GM19467 (cell line): ENCODE measurements around the gene DGCR8.

Experiments
- ATAC-seq: cut with Tn5 transposase; IDR thresholded peaks from one replicate; pipeline ENCODE4 v1.9.1; 2021; ENCODE audit warnings: mild to moderate bottlenecking, moderate library complexity; ENCODE audit not compliant: unreplicated experiment

The DGCR8 gene

GRCh38 chr22:20121856-20122415 is 41.9 kb downstream of the DGCR8 start:
- ATAC-seq: no peak

- ATAC-seq: no peak
Measured at GRCh38 chr22:20123366-20124082, 43.5 kb downstream of the DGCR8 start.

- ATAC-seq: no peak
Measured at GRCh38 chr22:20124083-20124787, 44.2 kb downstream of the DGCR8 start.

- no peak for ATAC-seq
Measured at GRCh38 chr22:20125201-20126174, 45.4 kb downstream of the DGCR8 start.

GRCh38 chr22:20126284-20127029 is 46.4 kb downstream of the DGCR8 start:
- ATAC-seq: no peak

- no peak for ATAC-seq
Measured at GRCh38 chr22:20127318-20127868, 47.4 kb downstream of the DGCR8 start.

- ATAC-seq: no peak
Measured at GRCh38 chr22:20127869-20128618, 48.0 kb downstream of the DGCR8 start.

- no peak for ATAC-seq
Measured at GRCh38 chr22:20128619-20128901, 48.5 kb downstream of the DGCR8 start.

- no peak for ATAC-seq
Measured at GRCh38 chr22:20128902-20129746, 49.1 kb downstream of the DGCR8 start.

GRCh38 chr22:20129747-20130014 is 49.6 kb downstream of the DGCR8 start:
- ATAC-seq: no peak

- no peak for ATAC-seq
Measured at GRCh38 chr22:20130319-20130718, 50.3 kb downstream of the DGCR8 start.

GRCh38 chr22:20130731-20131596 is 50.9 kb downstream of the DGCR8 start:
- peak; percentile 38 for ATAC-seq

GRCh38 chr22:20131597-20131858 is 51.5 kb downstream of the DGCR8 start, which contains the start of gene ZDHHC8:
Gene ZDHHC8, plus strand, starts transcription at chr22:20131804. Its CDS starts 144 bp downstream, at chr22:20131948.
- ATAC-seq: no peak

GRCh38 chr22:20131859-20132685 is 52.0 kb downstream of the DGCR8 start:
- ATAC-seq: no peak

GRCh38 chr22:20132686-20133246 is 52.7 kb downstream of the DGCR8 start:
- ATAC-seq: no peak

GRCh38 chr22:20133930-20134549 is 54.0 kb downstream of the DGCR8 start:
- ATAC-seq: no peak
